KBM-7 (cell line): Measurements from ENCODE around the gene CCNF.
A peak's percentile ranks its signal among the peaks of the same experiment; 100 is the strongest.
"Not testable (repeated sequence)": the region's sequence is repeated elsewhere in the genome, so short reads cannot be mapped to it uniquely, and the experiment has no call there.

ENCODE experiments used
- DNase-seq: peaks from one replicate; pipeline ENCODE4 v3.0.0-alpha.2; 2015
- in situ Hi-C: fragments of 300-500 bp; cut with MboI; formaldehyde crosslinking; loops from 2 replicates; pipeline ENCODE4 v1.14.3; 2020; ENCODE audit warnings: low sequenced_read_pairs, low pct_unique_long_range_greater_than_20kb, mixed read lengths

CCNF gene, protein sequence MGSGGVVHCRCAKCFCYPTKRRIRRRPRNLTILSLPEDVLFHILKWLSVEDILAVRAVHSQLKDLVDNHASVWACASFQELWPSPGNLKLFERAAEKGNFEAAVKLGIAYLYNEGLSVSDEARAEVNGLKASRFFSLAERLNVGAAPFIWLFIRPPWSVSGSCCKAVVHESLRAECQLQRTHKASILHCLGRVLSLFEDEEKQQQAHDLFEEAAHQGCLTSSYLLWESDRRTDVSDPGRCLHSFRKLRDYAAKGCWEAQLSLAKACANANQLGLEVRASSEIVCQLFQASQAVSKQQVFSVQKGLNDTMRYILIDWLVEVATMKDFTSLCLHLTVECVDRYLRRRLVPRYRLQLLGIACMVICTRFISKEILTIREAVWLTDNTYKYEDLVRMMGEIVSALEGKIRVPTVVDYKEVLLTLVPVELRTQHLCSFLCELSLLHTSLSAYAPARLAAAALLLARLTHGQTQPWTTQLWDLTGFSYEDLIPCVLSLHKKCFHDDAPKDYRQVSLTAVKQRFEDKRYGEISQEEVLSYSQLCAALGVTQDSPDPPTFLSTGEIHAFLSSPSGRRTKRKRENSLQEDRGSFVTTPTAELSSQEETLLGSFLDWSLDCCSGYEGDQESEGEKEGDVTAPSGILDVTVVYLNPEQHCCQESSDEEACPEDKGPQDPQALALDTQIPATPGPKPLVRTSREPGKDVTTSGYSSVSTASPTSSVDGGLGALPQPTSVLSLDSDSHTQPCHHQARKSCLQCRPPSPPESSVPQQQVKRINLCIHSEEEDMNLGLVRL

DNA sequence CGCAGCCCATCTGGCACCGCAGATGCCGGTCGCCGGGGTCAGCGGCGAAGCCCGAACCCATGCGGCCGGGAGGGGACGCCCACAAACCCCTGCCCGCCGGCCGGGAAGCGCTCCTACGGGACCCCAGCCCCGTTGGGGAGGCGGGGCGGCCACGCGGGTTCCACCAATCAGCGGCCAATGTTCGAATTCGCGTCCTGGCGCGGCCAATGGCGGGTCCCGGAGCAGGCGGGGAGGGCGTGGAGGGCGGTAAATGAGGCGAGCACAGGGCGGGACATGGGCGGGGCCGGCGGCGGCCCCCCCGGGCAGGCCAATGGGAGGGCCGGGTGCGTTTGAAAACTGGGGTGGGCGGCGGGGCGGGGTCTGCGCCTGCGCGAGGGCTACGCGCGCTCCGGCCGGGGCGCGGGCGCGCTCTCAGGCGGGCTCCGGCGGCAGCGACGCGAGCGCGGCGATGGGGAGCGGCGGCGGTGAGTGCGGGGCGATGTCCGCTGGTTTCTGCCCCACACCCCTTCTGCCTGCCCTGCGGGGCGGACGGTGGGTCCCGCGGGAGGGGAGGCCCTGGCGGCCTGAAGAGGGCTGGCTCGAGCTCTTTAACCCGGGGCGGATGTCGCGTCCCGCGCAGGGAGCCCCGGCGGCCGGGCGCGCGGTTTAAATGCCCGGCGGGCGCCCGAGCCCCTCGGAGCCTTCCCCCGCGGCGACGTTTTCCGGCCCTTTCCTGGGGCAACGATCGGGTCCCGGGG lies at the start of gene CCNF:
Gene CCNF (plus strand): TSS at position 414 of the 737 bp plus-strand sequence. CDS start 35 bp downstream, at position 449.
- DNase-seq = peak; percentile 96
- in situ Hi-C loops = no loop called here

DNA sequence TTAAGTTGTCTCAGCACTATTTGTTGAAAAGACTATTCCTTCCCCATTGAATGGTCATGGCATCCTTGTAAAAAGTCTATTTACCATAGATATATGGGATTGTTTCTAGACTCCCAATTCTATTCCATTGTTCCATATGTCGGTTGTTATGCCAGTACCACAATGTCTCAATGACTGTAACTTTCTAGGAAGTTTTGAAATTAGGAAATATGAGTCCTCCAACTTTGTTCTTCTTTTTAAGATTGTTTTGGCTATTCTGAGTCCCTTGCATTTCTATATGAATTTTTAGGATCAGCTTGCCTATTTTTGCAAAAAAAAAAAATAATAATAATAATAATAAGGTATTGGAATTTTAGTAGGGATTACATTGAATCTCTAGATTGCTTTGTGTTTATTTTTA lies 45.7 kb upstream of the CCNF start:
- DNase-seq = no peak
- in situ Hi-C loops = no loop called here

DNA sequence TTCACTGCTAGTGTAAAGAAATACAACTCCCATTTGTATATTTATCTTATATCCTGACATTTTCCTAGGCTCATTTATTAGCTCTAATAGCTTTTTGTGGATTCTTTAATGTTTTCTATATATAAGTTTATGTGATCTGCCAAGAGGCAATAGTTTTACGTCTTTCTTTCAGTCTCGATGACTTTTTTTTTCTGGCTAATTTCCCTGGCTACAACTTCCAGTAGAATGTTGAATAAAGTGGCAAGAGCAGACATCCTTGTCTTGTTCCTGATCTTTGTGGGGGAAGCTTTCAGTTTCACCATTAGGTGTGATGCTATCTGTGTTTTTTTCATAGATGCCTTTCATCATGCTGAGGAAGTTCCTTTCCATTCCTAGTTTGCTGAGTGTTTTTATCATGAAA lies 44.8 kb upstream of the CCNF start:
- no peak for DNase-seq
- in situ Hi-C loops = no loop called here

DNA sequence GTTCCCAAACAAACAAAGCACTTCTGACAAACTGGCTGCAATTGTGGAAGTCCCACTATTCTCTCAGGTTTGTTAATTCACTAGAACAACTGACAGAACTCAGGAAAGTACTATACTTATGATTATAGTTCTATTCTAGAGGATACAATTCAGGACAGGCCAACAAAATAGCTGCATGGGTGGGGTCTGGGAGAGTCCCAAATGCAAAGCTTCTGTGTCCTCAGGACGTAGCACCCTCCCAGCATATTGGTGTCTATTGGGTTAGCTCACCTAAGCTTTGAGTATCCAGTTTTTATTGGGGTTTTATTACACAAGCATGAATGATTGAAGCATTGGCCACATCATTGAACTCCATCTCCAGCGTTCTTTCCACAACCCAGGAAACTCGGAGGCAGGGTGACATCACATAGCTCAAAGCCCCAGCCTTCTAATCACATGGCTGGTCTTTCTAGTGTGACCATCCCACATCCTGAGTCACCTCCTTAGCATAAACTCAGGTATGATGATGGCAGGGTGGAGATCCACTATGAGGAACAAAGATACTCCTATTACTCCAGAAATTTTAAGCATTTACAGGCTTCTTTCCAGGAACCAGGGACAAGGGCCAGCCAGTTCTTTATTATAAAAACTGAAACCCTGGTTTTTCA lies 43.9 kb upstream of the CCNF start:
- DNase-seq = no peak
- in situ Hi-C loops = no loop called here

DNA sequence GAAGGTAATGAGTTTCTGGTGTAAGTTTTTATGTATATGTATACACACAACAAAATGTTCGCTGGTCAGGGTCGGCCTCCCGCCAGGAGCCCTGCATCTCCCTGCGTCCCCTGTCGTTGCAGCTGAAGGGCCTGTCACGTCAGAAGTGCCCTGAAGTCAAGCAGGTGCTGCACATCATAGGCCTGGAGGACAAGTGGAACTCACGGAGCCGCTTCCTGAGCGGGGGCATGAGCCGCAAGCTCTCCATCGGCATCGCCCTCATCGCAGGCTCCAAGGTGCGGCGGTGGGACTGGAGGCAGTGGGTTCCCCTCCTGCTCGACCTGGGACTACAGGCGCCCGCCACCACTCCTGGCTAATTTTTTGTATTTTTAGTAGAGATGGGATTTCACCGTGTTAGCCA lies 43.3 kb upstream of the CCNF start:
- in situ Hi-C loops, DNase-seq: not testable (repeated sequence)

DNA sequence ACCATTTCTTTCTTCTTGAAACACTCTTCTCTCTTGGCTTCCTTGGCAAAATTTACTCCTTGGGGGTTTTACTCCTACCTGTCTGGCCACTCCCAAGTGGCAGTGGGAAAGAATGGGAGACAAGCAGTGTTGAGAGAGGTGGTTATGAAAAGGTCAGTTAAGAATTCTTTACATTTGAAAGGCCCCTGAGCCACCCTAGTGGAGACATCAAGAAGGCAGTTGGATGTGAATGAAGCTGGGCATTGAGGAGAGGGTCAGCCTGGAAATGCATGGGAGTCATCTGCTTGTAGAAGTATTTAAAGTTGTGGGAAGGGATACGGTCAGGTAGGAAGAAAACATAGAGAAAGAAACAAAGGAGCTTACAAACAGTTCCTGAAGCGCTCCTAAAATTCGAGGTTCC lies 42.3 kb upstream of the CCNF start:
- in situ Hi-C loops = no loop called here
- DNase-seq = no peak

DNA sequence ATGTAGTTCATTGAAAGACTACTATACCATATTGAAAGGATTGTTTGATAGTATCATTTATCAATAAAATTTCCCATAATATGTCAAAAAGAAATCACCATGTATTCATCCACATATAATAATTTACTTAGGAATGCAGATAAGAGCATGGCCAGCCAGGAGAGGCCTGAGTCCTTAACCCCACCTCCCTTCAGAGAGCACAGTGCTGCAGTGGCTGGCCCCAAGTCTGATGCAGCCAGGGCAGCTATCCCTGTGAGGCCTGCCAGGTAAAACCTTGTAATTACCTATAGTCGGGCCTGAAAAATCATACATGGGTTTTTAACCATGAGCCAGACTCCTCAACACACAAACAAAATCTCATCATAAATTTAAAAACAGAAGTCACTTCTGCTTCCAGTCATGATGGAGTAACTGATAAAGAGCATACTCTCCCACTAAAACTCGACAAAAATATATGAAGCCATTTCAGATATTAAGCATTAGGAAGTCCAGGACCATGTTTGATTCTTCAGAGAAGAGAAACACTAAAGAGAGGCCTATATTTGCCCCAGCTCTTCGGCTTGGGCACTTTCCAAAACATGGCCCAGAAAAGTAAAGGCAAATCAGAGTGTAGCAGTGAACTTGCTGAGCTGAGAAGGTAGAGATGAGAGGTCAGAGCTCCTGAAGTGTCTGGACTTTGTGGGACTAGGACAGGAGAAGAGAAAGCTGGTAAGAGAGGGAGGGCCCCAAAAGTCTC lies 40.9 kb upstream of the CCNF start:
- in situ Hi-C loops = no loop called here
- no peak for DNase-seq

DNA sequence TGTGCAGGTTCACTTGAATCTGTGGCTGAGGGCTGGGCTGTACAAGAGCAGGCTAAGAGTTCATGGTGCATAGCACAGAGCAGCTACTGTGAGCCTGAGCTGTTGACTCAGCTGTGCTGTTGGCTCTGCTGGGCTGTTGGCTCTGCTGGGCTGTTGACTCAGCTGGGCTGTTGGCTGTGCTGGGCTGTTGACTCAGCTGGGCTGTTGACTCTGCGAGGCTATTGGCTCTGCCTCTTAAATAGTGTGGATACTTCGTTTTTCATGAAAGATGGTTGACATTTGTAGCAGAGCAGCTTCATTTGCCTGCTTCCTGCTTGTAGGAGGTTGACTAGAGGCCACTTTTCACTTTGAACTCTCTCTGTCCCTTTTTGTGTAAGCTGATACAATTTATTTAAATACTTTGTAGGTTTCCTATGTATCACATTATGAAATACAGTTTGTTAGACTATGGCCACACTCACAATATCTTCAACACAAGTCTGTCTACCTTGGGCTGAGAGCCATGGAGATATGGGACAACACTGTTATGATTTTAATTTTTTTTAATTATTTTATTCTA lies 40.3 kb upstream of the CCNF start:
- DNase-seq = no peak
- in situ Hi-C loops = no loop called here

DNA sequence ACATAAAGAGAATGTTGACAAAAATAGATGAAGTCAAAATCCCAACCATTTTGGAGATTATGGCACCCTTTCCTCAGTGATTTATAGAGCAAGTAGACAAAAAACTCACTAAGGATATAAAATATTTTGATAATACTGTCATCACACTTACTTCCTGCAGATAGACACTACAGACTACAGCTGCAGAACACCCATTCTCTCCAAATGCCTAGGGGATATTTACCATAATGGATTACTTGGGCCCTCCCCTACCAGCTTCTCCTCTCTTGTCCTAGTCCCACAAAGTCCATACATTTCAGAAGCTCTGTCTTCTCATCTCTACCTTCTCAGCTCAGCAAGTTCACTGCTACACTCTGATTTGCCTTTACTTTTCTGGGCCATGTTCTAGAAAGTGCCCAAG lies 37.2 kb upstream of the CCNF start:
- DNase-seq = no peak
- in situ Hi-C loops = no loop called here

DNA sequence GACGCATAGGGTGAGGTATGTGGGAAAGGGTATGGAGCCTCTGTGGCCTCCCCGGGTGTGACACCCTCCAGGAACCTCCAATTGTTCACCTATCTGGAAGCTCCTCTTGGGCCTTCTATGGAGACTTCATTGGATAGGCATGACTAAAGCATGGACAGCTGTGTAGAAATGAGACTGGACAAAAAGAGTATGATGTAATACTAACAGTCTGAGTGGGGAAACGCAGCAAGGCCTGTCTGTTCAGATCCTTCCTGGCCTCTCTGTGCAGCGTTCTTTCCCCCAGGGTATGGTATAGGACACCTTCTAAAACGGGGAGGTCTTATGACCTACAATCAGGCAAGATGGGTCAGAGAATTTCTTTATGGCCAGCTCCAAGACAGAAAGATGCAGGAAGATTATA lies 30.7 kb upstream of the CCNF start:
- in situ Hi-C loops = no loop called here
- no peak for DNase-seq

DNA sequence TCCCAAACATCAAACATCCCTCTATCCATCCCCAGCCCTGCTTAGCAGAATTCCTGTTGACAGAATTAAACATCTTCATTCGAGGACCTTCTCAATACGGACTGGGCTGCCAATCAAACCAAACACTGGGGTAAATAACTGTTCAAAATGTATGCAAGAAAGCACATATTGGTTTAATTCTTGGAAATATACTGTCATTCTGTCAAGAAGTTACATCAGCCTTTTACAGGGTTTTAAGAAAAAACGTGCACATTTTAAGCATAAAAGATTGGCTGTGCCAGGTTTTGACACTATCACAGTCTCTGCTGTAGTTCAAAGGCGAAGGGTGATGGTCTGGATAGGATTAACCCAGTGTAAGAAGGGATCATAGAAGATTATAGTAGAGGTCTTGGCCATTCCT lies 25.1 kb upstream of the CCNF start:
- in situ Hi-C loops = no loop called here
- no peak for DNase-seq

DNA sequence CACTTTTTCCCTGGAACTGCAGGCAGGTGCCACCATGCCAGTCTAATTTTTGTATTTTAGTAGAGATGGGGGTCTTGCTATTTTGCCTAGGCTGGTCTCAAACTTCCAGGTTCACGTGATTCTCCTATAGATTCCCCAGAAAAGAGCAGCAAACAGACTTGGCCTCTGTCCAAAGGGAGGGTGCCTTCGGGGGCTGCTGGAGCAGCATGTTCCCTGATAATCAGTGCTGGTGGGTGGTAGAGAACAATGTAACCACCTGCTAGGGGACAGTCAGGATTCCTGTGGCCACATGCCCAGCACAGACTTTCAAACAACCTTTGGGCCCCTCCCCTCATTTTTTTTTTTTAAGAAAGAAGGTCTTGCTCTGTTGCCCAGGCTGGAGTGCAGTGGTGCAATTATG lies 14.2 kb upstream of the CCNF start:
- DNase-seq = no peak
- in situ Hi-C loops = no loop called here

DNA sequence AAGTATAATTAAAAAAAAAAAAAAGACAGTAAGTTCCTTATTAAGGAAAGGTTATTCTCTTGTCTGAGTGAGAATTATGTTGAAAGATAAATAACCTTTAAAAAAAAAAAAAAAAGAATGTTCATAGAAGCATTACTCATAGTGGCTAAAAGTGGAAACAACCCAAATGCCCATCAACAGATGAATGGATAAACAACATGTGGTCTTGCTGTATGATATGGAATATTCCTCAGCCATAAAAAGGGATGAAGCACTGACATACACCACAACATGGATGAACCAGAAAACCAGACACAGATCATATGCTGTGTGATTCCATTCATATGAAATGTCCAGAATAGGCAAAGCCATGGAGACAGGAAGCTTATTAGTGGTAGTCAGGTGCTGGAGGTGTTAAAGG lies 9.2 kb upstream of the CCNF start:
- in situ Hi-C loops = no loop called here
- no peak for DNase-seq

DNA sequence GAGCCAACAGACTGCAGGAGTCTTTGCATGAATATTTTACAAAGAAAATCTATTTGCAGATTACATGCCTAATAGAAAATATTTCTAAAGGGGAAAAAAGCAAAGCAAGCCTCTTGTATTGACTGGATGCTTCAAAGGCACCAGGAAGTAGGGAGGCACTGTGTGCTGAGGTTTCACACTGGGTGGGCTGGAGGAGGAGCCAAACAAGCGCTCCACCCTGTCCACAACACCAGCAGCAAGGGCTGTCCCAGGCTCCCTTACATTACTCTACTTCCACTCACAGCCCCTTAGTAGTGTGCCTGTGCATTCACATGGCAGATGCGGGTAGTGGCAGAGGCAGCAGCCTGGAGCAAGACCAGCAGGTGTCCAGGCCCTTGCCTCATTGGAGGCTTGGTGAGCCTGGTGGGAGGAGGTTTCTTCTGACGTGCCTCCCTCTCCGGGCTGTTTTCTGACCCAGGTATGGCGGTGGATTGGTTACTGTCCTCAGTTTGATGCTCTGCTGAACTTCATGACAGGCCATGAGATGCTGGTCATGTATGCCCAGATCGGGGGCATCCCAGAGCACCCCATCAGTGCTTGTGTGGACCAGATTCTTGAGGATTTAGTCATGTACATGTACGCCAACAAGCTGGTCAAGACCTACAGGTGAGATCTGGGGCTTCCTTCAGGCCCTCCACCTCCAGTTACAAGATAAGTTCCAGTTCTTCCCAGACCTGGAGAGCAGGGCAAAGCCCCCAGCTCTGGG lies 7.0 kb upstream of the CCNF start:
- peak; percentile 31 for DNase-seq

DNA sequence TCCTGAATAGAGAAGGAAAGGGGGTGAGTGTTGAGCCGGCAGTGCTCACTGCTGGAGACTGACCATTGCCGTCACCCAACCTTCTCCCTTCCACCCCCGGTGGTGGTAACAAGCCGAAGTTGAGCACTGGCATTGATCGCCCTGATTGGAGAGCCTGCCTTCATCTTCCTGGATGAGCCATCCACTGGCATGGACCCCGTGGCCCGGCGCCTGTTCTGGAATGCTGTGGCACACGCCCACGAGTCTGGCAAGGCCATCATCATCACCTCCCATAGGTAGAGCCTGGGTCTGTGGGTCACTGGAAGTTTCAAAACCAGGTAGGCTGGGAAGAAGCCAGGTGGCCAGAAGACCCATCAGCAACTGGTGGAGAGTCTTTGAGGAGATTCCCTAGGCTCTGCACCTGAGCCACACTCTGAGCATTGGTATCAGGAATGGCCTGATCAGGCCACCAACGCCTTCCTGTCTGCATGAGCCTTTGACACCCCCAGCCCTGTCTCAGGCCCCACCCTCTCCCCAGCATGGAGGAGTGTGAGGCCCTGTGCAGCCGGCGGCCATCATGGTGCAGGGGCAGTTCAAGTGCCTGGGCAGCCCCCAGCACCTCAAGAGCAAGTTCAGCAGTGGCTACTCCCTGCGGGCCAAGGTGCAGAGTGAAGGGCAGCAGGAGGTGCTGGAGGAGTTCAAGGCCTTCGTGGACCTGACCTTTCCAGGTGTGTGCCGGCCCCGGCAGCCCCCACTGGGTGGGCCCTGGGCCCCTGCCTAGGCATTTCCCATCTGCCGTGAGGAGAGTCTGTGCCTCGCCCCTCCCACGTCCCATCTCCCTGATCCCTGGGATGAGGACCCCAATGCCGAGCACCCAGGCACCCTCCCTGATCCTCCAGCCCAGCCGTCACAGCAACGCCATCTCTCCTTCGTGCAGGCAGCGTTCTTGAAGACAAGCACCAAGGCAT lies 4.9 kb upstream of the CCNF start:
- in situ Hi-C loops = no loop called here
- no peak for DNase-seq

More for the DNA sequence above, 7.0 kb upstream of the CCNF start:
- in situ Hi-C loops = no loop called here

DNA sequence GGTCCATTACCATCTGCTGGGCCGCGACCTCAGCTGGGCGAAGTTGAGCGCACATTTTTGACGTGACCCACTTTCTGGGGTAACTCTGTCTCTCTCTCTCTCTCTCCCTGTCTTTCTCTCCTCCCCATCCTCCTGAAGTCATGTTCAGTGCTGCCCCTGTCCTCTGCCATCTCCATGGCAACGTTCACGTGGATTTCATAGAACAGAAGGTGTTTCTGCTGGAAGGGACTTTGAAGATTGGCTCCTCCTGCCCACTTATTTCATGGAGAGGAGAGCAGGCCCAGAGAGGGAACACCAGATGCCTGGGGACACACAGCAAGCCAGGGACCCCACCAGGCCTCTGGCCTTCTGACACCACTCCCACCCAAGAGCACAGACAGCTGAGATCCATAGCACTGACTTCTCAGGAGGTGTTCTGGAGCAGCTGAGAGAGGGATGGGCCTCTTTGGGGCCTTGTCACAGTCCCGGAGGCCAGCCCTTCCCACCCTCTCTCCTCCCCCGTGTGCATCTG lies 4.2 kb upstream of the CCNF start:
- in situ Hi-C loops = no loop called here
- DNase-seq = no peak
